Stimulated activated naive CD8-positive, alpha-beta T cell treated with anti-CD3 and anti-CD28 coated beads, Interleukin-15, Interleukin-2, amounts not matched to agents 100 ng/mL and 50 ng/mL, for 24 hours (primary cell): ENCODE results near the gene CAMK1G.

Source experiments
- H3K27ac Mint-ChIP-seq: one replicate; pipeline ENCODE4 v1.8.0; 2021; ENCODE audit warnings: mild to moderate bottlenecking, mixed read lengths
- H3K27me3 Mint-ChIP-seq: one replicate; pipeline ENCODE4 v1.8.0; 2021; ENCODE audit warnings: mixed read lengths
- H3K36me3 Mint-ChIP-seq: one replicate; pipeline ENCODE4 v1.8.0; 2021; ENCODE audit warnings: low read depth, mixed read lengths
- H3K4me1 Mint-ChIP-seq: one replicate; pipeline ENCODE4 v1.8.0; 2021; ENCODE audit warnings: low read depth, mixed read lengths
- H3K4me3 Mint-ChIP-seq: one replicate; pipeline ENCODE4 v1.8.0; 2021; ENCODE audit warnings: mild to moderate bottlenecking, mixed read lengths
- H3K9me3 Mint-ChIP-seq: one replicate; pipeline ENCODE4 v1.8.0; 2021; ENCODE audit warnings: mixed read lengths

Gene CAMK1G

GRCh38 chr1:209662879-209663327, 79.4 kb downstream of the CAMK1G start:
- Mint-ChIP-seq H3K9me3 (no peaks in the 10 kb centered on the region), H3K27ac (no peak overlapping the region), H3K4me1 (peaks cover 15% of the 10 kb centered on the region), H3K4me3 (no peak overlapping the region), H3K27me3 (peaks cover 4% of the 10 kb centered on the region), H3K36me3 (no peaks in the 10 kb centered on the region)
